HFF-Myc (cell line): ENCODE results near the gene PLOD2.

Source experiments
- DNase-seq: peaks from one replicate; pipeline ENCODE4 v3.0.0-alpha.2; 2011; ENCODE audit warnings: low read depth; ENCODE audit errors: extremely low read depth
- H3K4me3 ChIP-seq: replicated peaks from 2 replicates; pipeline ENCODE4 v1.5.1; 2011; ENCODE audit warnings: low read depth, mild to moderate bottlenecking, control low read depth, low read length
- TF ChIP-seq, protein P1 (sequence below): IDR thresholded peaks from 2 replicates; pipeline ENCODE4 v1.5.1; 2012; ENCODE audit warnings: mild to moderate bottlenecking, low read depth, low read length, control low read depth; ENCODE audit errors: missing control alignments

PLOD2 gene

DNA sequence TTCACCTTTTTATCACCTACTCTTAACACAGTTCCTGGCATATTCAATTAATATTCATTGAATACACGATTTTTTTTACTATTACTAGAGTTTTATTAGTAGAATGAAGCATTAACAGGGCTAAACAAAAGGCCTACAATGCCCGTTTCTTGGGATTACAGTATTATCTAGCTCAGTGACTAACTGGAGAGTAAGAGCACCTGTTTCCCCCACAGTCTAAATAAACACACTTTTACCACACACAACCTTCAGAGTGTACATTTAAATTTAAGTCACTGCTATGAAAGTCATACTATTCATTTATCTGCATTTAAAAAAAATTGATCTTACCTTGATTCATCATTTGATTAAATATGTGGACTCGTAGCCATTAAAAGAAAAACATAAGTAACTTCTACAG is 74.8 kb downstream of the PLOD2 start:
- no peak overlapping the region for H3K4me3 ChIP-seq
- DNase-seq: no peak
- TF ChIP-seq, protein P1, sequence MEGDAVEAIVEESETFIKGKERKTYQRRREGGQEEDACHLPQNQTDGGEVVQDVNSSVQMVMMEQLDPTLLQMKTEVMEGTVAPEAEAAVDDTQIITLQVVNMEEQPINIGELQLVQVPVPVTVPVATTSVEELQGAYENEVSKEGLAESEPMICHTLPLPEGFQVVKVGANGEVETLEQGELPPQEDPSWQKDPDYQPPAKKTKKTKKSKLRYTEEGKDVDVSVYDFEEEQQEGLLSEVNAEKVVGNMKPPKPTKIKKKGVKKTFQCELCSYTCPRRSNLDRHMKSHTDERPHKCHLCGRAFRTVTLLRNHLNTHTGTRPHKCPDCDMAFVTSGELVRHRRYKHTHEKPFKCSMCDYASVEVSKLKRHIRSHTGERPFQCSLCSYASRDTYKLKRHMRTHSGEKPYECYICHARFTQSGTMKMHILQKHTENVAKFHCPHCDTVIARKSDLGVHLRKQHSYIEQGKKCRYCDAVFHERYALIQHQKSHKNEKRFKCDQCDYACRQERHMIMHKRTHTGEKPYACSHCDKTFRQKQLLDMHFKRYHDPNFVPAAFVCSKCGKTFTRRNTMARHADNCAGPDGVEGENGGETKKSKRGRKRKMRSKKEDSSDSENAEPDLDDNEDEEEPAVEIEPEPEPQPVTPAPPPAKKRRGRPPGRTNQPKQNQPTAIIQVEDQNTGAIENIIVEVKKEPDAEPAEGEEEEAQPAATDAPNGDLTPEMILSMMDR: no peak

DNA sequence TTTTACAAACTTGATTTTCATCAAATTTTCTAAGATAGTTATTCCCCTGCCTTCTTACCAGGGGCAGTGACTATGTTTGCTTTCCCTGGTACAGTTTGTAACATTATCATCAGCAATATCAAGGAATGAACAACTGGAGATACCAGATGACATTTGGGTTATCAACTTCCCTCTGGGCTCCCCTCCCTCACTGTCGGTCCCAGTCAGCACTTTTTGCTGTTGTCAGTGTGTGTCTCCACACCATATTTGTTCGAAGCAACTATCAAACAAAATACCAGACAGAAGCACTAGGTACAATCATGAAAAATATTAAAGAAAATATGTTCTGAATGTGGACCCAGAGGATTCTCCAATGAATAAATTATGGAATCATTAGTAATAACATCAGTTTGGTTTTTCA is 75.3 kb downstream of the PLOD2 start:
- no peak overlapping the region for H3K4me3 ChIP-seq
- DNase-seq: no peak
- TF ChIP-seq, protein P1: no peak

DNA sequence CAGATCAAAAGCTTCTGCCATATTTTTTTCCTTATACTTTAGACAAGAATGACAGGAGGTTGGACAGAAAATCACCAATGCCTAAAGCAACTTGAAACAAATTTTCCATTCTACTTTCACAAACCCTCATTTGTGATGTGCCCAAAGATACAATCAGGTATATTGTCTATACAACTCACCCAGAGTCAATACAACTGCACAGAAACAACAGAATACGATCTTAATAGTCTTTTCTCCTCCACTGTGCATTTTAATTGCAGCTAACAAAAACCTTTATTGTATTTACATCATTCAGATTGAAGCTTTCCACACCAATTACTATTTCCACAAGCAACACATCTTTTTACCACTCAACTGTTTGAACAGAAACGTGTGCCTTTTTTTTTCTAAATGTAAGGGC is 80.4 kb downstream of the PLOD2 start:
- no peak overlapping the region for H3K4me3 ChIP-seq
- TF ChIP-seq, protein P1: no peak
- no peak for DNase-seq

DNA sequence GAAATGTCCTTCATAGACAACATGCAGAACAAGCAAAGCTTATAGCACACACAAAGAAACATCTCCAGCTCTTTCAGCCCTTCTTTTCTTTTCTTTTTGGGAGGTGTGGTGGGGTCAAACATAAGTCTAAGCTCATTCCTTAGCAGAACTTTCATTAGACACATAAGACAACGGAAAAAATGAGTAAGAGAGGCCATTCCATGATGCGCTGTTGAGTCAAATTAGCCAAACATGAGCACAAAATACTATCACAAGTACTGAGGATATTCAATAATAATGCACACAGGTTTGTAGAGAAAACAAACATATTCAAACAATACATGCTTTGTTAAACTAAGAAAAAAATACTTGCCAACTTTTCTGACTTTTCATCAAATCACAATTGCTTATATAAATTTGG is 83.0 kb downstream of the PLOD2 start:
- H3K4me3 ChIP-seq: no peak overlapping the region
- no peak for DNase-seq
- TF ChIP-seq, protein P1: no peak

DNA sequence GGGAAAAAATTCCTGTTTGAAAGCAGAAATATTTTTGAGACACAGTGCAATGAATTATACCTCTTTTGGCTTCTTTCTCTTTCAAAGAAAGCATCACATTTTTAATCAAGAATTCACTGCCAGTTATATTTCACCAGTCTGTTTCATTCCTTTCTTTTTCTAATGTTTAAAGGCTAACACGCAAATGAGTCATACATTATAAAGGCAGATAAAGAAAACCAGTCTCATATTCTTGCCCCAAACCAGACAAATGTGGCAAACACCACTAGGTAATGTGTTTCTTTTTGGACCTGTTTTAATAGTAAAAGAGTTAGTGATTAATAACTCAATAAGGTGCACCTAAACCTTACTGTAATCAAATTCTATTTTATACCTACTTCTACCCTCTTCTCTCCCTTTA is 83.8 kb downstream of the PLOD2 start:
- TF ChIP-seq, protein P1: no peak
- DNase-seq: no peak
- H3K4me3 ChIP-seq: no peak overlapping the region

DNA sequence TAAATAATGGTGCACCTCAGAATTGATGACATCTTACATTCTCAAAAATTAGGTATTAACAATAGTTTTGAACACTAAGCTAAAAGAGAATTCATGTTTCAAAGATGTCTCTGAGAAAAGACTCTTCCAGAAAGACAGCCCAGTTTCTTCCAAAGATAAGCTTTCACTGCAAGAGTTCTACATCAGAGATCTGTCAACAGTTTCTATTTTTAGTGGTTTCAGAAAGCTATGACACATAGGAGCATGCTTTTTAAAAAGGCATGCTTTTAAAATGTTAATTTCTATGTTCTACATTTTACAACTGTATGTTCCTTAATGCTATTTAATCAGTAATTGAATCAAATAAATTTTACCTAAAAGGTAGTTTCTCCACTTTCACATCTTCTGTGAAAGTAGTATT is 88.2 kb downstream of the PLOD2 start:
- no peak for DNase-seq
- TF ChIP-seq, protein P1: no peak
- H3K4me3 ChIP-seq: no peak overlapping the region

DNA sequence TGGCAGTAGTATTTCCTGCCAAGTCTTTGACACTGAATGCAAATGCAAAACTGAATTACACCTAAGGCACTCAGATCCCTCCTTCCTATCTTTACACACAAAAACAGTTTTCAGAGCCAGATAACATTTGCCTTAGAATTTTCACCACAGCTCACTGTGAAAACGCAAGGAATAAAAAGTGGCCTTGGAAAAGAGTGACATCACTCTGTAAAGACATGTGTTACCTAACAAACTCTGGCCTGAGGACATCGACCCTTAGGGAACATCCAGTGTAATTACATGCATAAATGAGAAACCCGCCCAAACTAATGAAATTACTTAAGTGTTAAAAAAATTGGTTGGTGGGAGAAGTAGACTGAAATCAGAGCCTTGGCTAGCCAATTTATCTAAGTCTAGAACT is 88.9 kb downstream of the PLOD2 start:
- no peak overlapping the region for H3K4me3 ChIP-seq
- DNase-seq: no peak
- TF ChIP-seq, protein P1: no peak
